Measurements from ENCODE around the gene NVL.

GRCh38 chr1:224375059-224375458 lies 45.1 kb upstream of the NVL start:
- TF ChIP-seq TAF1 (IDR thresholded peaks at IDR 0.05; ENCODE audit: borderline replicate concordance, low read depth, low read length) (no peak), IKZF1 (conservative IDR thresholded peaks at IDR 0.05) (no peak), SPI1 (IDR thresholded peaks at IDR 0.05; ENCODE audit: borderline replicate concordance, insufficient read depth, low read depth, low read length) (no peak)
